ENCODE measurements around the gene EARS2.

DNA sequence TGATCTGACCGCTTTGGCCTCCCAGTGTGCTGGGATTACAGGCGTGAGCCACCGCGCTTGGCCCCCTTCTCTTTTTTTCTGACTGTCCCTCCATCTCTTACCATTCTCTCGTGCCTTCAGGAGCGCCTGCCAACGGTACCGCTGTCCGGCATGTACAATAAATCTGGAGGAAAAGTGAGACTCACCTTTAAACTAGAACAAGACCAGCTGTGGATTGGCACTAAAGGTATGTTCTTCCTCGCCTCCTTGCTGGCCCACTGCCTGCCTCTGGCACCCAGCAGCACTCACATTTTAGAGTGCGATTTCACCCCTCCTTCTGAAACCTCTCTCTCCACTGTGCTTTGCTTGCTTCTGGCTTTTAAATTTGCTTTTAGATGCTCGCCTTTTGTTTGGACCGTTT, 5.4 kb upstream of the EARS2 start:
- no peak for TF ChIP-seq POLR2AphosphoS5 (IDR thresholded peaks at IDR 0.05)
- TF ChIP-seq EZH2 (IDR thresholded peaks at IDR 0.05; ENCODE audit: borderline replicate concordance, insufficient read depth, low read length, poor library complexity, severe bottlenecking), result no peak
